Measurements from ENCODE around the gene ZNF711. TPM values are rescaled to one million over a fixed set of nuclear protein-coding genes. Genes with fewer than 3 reads are reported as not detected.

The ZNF711 gene
- total and polyA plus RNA-seq, 10 of the 15 experiments (the other 5 are each of a cell fraction or from before 2014, with no cell fraction given): 1.00 to 16.5 (median 2.8) TPM

- TF ChIP-seq ZNF687 (IDR thresholded peaks at IDR 0.05) (no peak), STAT1 (conservative IDR thresholded peaks at IDR 0.05) (no peak), POLR2AphosphoS5 (IDR thresholded peaks at IDR 0.05; ENCODE audit: low read length) (no peak), BRCA1 (IDR thresholded peaks at IDR 0.05; ENCODE audit: low read depth, low read length) (no peak), NKRF (conservative IDR thresholded peaks at IDR 0.05) (no peak), BACH1 (IDR thresholded peaks at IDR 0.05; ENCODE audit: borderline replicate concordance) (no peak)
Observed at GRCh38 chrX:85243155-85243554, 636 bp upstream of the ZNF711 start (continued).

All from GM12878 (cell line).